Ovary (tissue), 9 donors: ENCODE measurements around the gene CTNNA1. TPM values are rescaled to one million over a fixed set of nuclear protein-coding genes. Genes with fewer than 3 reads are reported as not detected.
"Not testable (repeated sequence)": the region's sequence is repeated elsewhere in the genome, so short reads cannot be mapped to it uniquely, and the experiment has no call there.

Experiments used
- DNase-seq, 5 donors: peaks; one replicate each; pipeline ENCODE4 v3.0.0-alpha.2; 2019 to 2020
- H3K27ac ChIP-seq, 2 donors: fragments of 200-600 bp; one replicate each; pipeline versions ENCODE4 v1.5.1 to v1.8.0; 2019 to 2022
- H3K27me3 ChIP-seq: fragments of 200-600 bp; one replicate; pipeline ENCODE4 v1.8.0; 2022
- H3K36me3 ChIP-seq: fragments of 200-600 bp; sonication (generic); one replicate; pipeline ENCODE4 v1.5.1; 2019
- H3K4me1 ChIP-seq: one replicate; pipeline ENCODE4 v1.8.1; 2013; ENCODE audit warnings: mild to moderate bottlenecking, moderate library complexity; ENCODE audit not compliant: insufficient read depth
- H3K4me3 ChIP-seq: fragments of 200-600 bp; sonication (generic); one replicate; pipeline ENCODE4 v1.5.1; 2017
- H3K9me3 ChIP-seq, 2 donors: fragments of 200-600 bp in 1 of 2; sonication (generic) in 1 of 2; one replicate each; pipeline versions ENCODE4 v1.5.1 to v1.8.1; 2013 to 2019; ENCODE audit warnings: mild to moderate bottlenecking in 1 of 2, moderate library complexity in 1 of 2
- CTCF ChIP-seq, 3 donors: fragments of 450-650 bp in 2 of 3; fragments of 200-600 bp in 1 of 3; IDR thresholded peaks; one replicate each; pipeline versions ENCODE4 v1.5.1 to v1.8.0; 2016 to 2022; ENCODE audit warnings: antibody characterized with exemption in 3 of 3, mild to moderate bottlenecking in 1 of 3
- EP300 ChIP-seq: sonication (generic); formaldehyde crosslinking; IDR thresholded peaks from one replicate; pipeline ENCODE4 v1.6.1; 2017; ENCODE audit warnings: antibody characterized with exemption
- POLR2A ChIP-seq: fragments of 450-650 bp; IDR thresholded peaks from one replicate; pipeline ENCODE4 v1.6.1; 2017; ENCODE audit warnings: antibody characterized with exemption, mild to moderate bottlenecking, moderate library complexity
- WGBS, 3 donors: extraction: QIAGEN DNeasy Blood & Tissue Kit in 1 of 3; methylation state at CpG; one replicate each; pipeline versions ENCODE4 v1.1.5 to v1.1.7; 2013 to 2017; 5-methylcytosine and 5-hydroxymethylcytosine counted together
- intact Hi-C, 4 donors: fragments of 100-400 bp; cut with DNase I; formaldehyde crosslinking; loops; one replicate each; pipeline versions ENCODE4 v1.11.0 to v1.15.1; 2022 to 2023
- polyA plus RNA-seq, 2 donors: library from polyadenylated mRNA; stranded (reverse); fragments of 200-250 nt in 1 of 2; fragments of 350-450 nt in 1 of 2; fragmentation: Illumina TruSeq in 1 of 2; extraction: RNeasy Lipid Tissue Mini Kit (QIAGEN cat#74804) in 1 of 2; gene quantifications; one replicate each; pipeline ENCODE4 v1.2.3, GENCODE V29; 2013 to 2014
- total RNA-seq, 7 donors: library from RNA; depleted of rRNA in 2 of 7; stranded (reverse); fragments of >200 nt in 2 of 7; fragmentation: NEBNext Ultra II Directional in 3 of 7; extraction: Animal tissue kit (Norgen Biotek cat#: 25700) in 3 of 7; gene quantifications; one replicate each; pipeline versions ENCODE4 v1.1.0 to v1.2.4, GENCODE V29; 2016 to 2023
- donor health status: DM: no; HTN: no; CAD: no; lungs with moderate emphysema.
- donor health status: DM: no; HTN: no; CAD: no.
- donor health status: Bipolar disorder and iron deficiency.
- donor health status: DM: yes; HTN: yes; CAD: no.
- donor health status: DM: no; HTN: no; CAD: no.
- donor health status: DM: yes; HTN: yes; CAD: no.

Gene CTNNA1
- total and polyA plus RNA-seq, 9 donors = 125 to 306 (median 230) TPM

- H3K27ac ChIP-seq = no peak overlapping the region
- no peaks in the 10 kb centered on the region for H3K36me3 ChIP-seq
- no peaks in the 10 kb centered on the region for H3K9me3 ChIP-seq
- no peak overlapping the region for H3K4me3 ChIP-seq
- no peak for DNase-seq
- no peaks in the 10 kb centered on the region for H3K27me3 ChIP-seq
- intact Hi-C loops = no loop called here
- TF ChIP-seq POLR2A = no peak
- TF ChIP-seq EP300 = no peak
- TF ChIP-seq CTCF (IDR thresholded peaks at IDR 0.05) = no peak
- H3K4me1 ChIP-seq = peaks cover 1% of the 10 kb centered on the region
These were observed 51.9 kb downstream of the CTNNA1 start for GRCh38 chr5:138805096-138805495.

GRCh38 chr5:138807182-138807581 is 54.0 kb downstream of the CTNNA1 start:
- intact Hi-C loops = no loop called here
- Histone ChIP-seq H3K9me3 (no peaks in the 10 kb centered on the region), H3K4me3 (no peak overlapping the region), H3K27me3 (no peaks in the 10 kb centered on the region), H3K27ac (no peak overlapping the region), H3K4me1 (peaks cover 1% of the 10 kb centered on the region), H3K36me3 (no peaks in the 10 kb centered on the region)
- TF ChIP-seq CTCF (IDR thresholded peaks at IDR 0.05) (no peak), POLR2A (no peak), EP300 (no peak)
- 90 to 100% (median 100%) methylated on average over 1 of the region's 1 CpG for WGBS, 3 donors
- no peak for DNase-seq

GRCh38 chr5:138809391-138809790 is 56.2 kb downstream of the CTNNA1 start:
- Histone ChIP-seq H3K4me1 (no peaks in the 10 kb centered on the region), H3K9me3 (no peaks in the 10 kb centered on the region), H3K27me3 (no peaks in the 10 kb centered on the region), H3K36me3 (no peaks in the 10 kb centered on the region), H3K4me3 (no peak overlapping the region), H3K27ac (no peak overlapping the region)
- TF ChIP-seq CTCF (IDR thresholded peaks at IDR 0.05) (no peak), POLR2A (no peak), EP300 (no peak)
- no peak for DNase-seq
- intact Hi-C loops = no loop called here

GRCh38 chr5:138810861-138811260 is 57.6 kb downstream of the CTNNA1 start:
- H3K27me3 ChIP-seq, H3K4me3 ChIP-seq, H3K27ac ChIP-seq, H3K9me3 ChIP-seq, H3K36me3 ChIP-seq, DNase-seq, intact Hi-C loops, H3K4me1 ChIP-seq: not testable (repeated sequence)
- 90 to 93% (median 91%) methylated on average over 21 to 25 of the region's 35 CpGs for WGBS, 3 donors

- WGBS, 3 donors = 90 to 95% (median 93%) methylated on average over 5 of the region's 5 CpGs
- no peak for DNase-seq
- intact Hi-C loops = no loop called here
These were observed 62.3 kb downstream of the CTNNA1 start for GRCh38 chr5:138815529-138815928.

GRCh38 chr5:138817241-138817640 is 64.0 kb downstream of the CTNNA1 start:
- 89 to 100% (median 93%) methylated on average over 1 of the region's 1 CpG for WGBS, 3 donors
- no peaks in the 10 kb centered on the region for H3K27me3 ChIP-seq
- H3K4me3 ChIP-seq = no peak overlapping the region
- DNase-seq = no peak
- H3K27ac ChIP-seq = no peak overlapping the region
- H3K9me3 ChIP-seq = no peaks in the 10 kb centered on the region
- TF ChIP-seq CTCF (IDR thresholded peaks at IDR 0.05) (no peak), POLR2A (no peak), EP300 (no peak)
- H3K36me3 ChIP-seq = no peaks in the 10 kb centered on the region
- intact Hi-C loops = no loop called here
- peaks cover 8% of the 10 kb centered on the region for H3K4me1 ChIP-seq

More at GRCh38 chr5:138815529-138815928, 62.3 kb downstream of the CTNNA1 start:
- Histone ChIP-seq H3K9me3 (no peaks in the 10 kb centered on the region), H3K27ac (no peak overlapping the region), H3K36me3 (no peaks in the 10 kb centered on the region), H3K27me3 (no peaks in the 10 kb centered on the region), H3K4me3 (no peak overlapping the region), H3K4me1 (peaks cover 8% of the 10 kb centered on the region)
- no peak for TF ChIP-seq POLR2A
